ENCODE data around the gene FNIP2.
A peak's percentile ranks its signal among the peaks of the same experiment; 100 is the strongest.
"Not testable (repeated sequence)": the region's sequence is repeated elsewhere in the genome, so short reads cannot be mapped to it uniquely, and the experiment has no call there.

The FNIP2 gene

DNA sequence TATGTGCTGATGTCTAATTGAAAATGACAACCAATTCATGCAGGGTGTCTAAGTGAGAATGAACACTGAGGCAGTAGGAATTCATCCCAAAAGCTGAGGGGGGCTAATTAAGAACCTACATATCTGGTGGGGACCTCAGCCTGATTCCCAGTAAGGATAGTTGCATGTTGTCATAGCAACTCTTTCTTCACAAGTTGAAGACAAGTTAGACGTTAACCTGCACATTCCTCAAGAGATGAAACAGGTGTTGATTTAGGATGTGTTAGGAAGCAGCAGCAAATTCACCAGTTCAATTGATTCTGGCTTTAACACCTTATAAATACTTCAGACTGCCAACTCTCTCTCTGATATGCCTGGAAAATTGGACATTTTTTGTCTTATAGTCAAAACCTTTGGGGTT lies 7.3 kb downstream of the FNIP2 start:
- Mint-ChIP-seq H3K27me3 (no peaks in the 10 kb centered on the region), H3K9me3 (ENCODE audit: low read depth) (no peaks in the 10 kb centered on the region), H3K27ac (no peak overlapping the region), H3K4me1 (ENCODE audit: low read depth) (peaks cover 50% of the 10 kb centered on the region), H3K36me3 (no peaks in the 10 kb centered on the region), H3K4me3 (no peak overlapping the region)

DNA sequence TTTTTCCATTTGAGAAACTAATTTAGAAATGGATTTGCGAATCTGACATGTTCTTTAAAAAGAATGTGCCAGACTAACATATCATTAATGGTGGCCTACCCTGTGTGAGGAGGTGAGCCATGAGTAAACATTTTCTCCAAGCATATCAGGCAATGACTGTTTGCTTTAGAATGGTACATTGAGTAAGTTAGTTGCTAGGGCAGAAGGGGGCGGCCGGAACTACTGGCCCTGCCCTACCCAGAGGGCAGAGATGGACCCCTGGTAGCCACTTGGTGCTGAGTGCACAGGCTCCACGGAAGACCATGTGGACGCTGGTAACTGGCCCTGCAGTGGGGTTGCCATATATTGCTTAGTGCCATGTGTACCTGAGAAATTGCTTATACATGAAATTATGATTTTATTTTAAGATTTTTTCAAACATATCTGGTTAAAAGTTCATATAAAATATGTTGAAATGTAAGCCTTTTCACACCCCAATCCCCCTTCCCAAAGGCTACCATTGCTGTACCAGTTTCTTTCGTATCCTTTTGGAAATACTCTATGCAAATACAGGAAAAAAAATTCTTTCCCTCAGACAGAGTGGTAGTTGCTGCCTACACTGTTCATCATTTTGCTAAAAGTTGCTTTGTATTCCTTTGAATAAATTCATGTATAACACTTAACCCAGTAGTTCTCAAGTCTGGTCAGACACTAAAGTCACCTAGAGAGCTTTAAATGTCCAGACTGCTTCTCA lies 8.8 kb downstream of the FNIP2 start:
- Mint-ChIP-seq H3K27ac (peak overlapping the region; percentile 74), H3K4me3 (peak overlapping the region; percentile 42), H3K36me3 (no peaks in the 10 kb centered on the region), H3K4me1 (ENCODE audit: low read depth) (peaks cover 45% of the 10 kb centered on the region), H3K9me3 (ENCODE audit: low read depth) (no peaks in the 10 kb centered on the region), H3K27me3 (no peaks in the 10 kb centered on the region)

DNA sequence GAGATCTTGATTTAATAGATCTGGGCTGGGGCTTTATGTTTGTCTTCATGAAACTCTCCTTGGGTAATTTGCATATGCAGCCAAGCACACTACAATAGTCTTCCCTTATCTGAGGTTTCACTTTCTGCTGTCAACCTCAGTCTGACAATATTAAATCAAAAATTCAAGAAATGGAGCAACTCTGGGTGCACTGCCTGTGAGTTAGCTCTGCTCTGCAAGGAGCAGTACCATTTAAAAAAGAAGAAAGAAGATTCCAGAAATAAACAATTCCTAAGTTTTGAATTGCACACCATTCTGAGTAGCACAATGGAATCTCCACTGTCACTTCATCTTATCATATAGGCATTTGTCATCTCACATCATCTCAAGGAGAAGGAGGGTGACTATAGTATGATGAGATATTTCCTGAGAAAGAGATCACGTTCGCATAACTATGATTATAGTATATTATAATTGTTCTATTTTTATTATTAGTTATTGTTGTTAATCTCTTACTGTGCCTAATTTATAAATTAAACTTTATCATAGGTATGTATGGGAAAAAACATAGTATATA lies 9.4 kb downstream of the FNIP2 start:
- Mint-ChIP-seq H3K9me3 (ENCODE audit: low read depth) (no peaks in the 10 kb centered on the region), H3K27ac (peak overlapping the region; percentile 74)

DNA sequence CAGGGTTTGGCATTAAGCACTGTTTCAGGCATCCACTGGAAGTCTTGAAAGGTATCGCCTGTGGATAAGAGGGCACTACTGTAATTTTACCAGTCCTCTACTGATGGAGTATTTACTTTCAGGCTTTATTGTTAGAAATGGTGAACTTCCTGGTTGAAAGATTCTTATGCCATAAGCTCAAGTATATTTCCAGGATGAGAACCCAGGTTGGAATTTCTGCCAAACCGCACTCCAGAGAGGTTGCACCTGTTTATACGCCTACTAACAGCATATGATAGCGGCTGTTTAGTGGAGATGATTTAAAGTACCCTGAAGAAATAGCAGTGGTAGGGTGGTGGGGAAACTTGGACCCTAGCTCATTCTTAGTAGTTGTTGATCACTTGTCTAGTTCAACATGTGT lies 9.9 kb downstream of the FNIP2 start:
- no peaks in the 10 kb centered on the region for H3K36me3 Mint-ChIP-seq

More for the DNA sequence above, 9.4 kb downstream of the FNIP2 start:
- Mint-ChIP-seq H3K4me3 (peak overlapping the region; percentile 42), H3K4me1 (ENCODE audit: low read depth) (peaks cover 45% of the 10 kb centered on the region), H3K36me3 (no peaks in the 10 kb centered on the region), H3K27me3 (no peaks in the 10 kb centered on the region)

DNA sequence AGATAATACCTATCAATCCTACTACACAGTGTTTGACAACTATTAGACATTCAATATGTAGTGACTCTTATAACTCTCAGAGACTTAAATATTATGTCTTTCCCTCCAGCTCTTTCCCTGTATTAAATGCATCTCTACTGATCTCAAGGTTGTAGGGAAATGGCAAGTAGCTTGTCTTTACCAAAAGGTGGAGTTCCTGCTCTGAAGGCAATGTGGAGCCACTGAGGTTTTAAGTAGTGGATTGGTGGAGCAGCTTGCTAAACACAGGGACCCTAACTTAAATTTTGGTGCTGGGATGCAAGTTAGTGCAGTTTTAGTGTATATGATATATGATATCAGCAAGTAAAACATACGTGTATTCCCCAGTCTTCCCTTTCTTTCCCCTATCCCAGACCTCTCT lies 13.1 kb downstream of the FNIP2 start:
- Mint-ChIP-seq H3K27ac (no peak overlapping the region), H3K27me3 (no peaks in the 10 kb centered on the region)

More for the DNA sequence above, 9.9 kb downstream of the FNIP2 start:
- no peaks in the 10 kb centered on the region for H3K9me3 Mint-ChIP-seq (ENCODE audit: low read depth)
- no peak overlapping the region for H3K27ac Mint-ChIP-seq
- H3K27me3 Mint-ChIP-seq: no peaks in the 10 kb centered on the region
- peaks cover 48% of the 10 kb centered on the region for H3K4me1 Mint-ChIP-seq (ENCODE audit: low read depth)
- H3K4me3 Mint-ChIP-seq: no peak overlapping the region

DNA sequence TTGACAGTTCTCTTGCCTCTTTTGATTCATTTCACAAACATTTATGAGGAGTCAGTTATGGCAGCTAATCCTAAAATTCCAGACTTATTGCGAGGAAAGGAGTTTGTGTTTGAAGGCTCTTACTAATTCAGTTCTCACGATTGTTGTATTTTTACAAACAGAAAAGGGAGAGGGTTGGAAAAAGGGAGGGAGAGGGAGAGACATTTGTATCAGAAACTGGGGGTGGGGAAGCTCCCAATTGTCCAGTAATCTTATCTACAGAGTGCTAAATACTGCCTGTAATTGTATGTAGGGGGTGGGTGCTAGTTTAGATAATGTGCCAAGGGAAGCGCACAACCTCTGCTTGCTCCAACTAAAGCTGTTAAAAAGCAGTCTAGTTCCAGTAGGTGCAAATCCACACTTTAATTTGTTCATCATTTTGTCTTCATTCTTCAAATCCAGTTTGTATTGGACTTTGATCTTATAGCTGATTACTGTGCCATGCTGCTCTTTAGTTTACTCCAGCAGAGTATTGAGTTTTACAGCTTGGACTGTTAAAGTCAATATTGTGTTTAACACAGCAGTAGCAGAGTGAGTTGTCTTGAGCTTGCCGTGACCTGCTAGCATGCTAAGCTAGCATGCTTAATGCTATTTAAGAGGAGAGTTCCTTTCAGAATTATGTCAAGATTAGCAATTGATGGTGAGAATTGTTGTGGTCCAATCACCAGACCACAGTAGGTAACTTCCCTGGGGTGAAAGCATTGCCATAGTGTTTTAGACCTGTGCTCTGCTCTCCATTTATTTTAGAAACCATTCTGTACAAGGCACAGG lies 13.9 kb downstream of the FNIP2 start:
- no peak overlapping the region for H3K4me3 Mint-ChIP-seq
- H3K27me3 Mint-ChIP-seq: no peaks in the 10 kb centered on the region
- no peaks in the 10 kb centered on the region for H3K9me3 Mint-ChIP-seq (ENCODE audit: low read depth)
- H3K36me3 Mint-ChIP-seq: no peaks in the 10 kb centered on the region
- no peak overlapping the region for H3K27ac Mint-ChIP-seq
- peaks cover 33% of the 10 kb centered on the region for H3K4me1 Mint-ChIP-seq (ENCODE audit: low read depth)

More for the DNA sequence above, 13.1 kb downstream of the FNIP2 start:
- no peaks in the 10 kb centered on the region for H3K9me3 Mint-ChIP-seq (ENCODE audit: low read depth)
- no peak overlapping the region for H3K4me3 Mint-ChIP-seq
- H3K4me1 Mint-ChIP-seq (ENCODE audit: low read depth): peaks cover 38% of the 10 kb centered on the region
- H3K36me3 Mint-ChIP-seq: no peaks in the 10 kb centered on the region

DNA sequence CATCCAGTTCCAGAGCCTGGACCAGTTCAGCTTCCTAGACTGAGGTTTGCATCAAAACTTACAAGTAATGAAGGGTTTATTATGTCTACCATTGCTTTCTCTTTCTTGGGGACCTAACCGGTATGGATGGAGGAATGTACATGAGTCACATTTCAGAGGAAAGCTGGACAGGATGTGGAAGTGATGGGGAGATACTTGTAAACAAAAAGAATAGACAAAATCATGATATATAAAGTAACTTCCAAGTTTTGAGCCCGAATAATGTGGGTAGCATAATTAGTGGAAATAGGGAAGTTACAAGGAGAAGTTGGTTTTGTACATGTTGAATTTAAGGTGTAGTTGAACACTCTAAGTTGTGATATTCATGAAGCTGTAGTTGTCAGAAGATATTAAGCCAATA lies 15.0 kb downstream of the FNIP2 start:
- no peak overlapping the region for H3K27ac Mint-ChIP-seq
- H3K36me3 Mint-ChIP-seq: peaks cover 2% of the 10 kb centered on the region
- H3K27me3 Mint-ChIP-seq: no peaks in the 10 kb centered on the region
- no peaks in the 10 kb centered on the region for H3K9me3 Mint-ChIP-seq (ENCODE audit: low read depth)
- H3K4me3 Mint-ChIP-seq: no peak overlapping the region
- H3K4me1 Mint-ChIP-seq (ENCODE audit: low read depth): peaks cover 26% of the 10 kb centered on the region

DNA sequence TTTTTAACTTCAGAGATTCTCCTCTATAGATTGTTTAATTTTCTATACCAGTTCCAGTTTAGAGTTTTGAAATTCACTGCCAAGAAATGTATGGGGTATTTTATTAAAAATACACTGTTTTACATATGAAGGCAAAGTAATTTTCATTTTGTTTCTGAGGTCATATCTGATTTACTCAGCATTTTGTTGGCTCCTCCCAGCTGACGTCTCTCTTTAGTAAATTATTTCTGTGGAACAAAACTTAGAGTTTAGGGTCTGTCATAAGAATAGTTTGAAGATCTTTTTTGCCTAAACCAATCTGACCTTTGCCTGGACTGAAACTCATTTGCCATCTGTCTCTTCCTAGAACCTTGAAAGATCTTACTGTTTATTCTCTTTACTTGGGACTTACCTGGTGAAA lies 16.9 kb downstream of the FNIP2 start:
- H3K4me3 Mint-ChIP-seq: no peak overlapping the region
- peaks cover 21% of the 10 kb centered on the region for H3K4me1 Mint-ChIP-seq (ENCODE audit: low read depth)
- no peaks in the 10 kb centered on the region for H3K27me3 Mint-ChIP-seq
- no peaks in the 10 kb centered on the region for H3K9me3 Mint-ChIP-seq (ENCODE audit: low read depth)
- no peak overlapping the region for H3K27ac Mint-ChIP-seq
- peaks cover 2% of the 10 kb centered on the region for H3K36me3 Mint-ChIP-seq

DNA sequence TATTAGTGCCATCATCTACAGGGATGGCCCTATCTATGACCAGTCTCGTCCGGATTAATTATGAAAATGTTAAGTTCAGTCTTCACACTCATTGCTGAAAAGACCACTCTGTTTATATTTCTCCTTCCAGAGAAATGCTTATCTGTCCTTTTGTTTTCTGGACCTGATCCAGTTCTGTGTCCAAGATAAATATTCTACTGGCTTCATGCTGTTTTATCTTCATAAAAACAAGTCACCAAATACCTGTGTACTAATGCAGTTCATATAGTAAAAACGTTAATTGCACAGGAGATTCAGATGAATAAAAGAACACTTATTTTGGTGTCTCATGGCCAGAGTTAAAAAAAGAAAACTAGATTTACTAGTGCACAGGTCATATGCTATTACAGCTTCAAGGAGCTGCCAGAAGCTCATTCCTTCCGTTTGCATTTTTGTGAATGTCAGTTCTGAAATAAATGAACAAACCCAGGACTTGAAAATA lies 17.3 kb downstream of the FNIP2 start:
- no peaks in the 10 kb centered on the region for H3K27me3 Mint-ChIP-seq
- H3K9me3 Mint-ChIP-seq (ENCODE audit: low read depth): no peaks in the 10 kb centered on the region
- H3K27ac Mint-ChIP-seq: no peak overlapping the region
- H3K4me3 Mint-ChIP-seq: no peak overlapping the region
- H3K4me1 Mint-ChIP-seq (ENCODE audit: low read depth): peaks cover 24% of the 10 kb centered on the region
- peaks cover 2% of the 10 kb centered on the region for H3K36me3 Mint-ChIP-seq

DNA sequence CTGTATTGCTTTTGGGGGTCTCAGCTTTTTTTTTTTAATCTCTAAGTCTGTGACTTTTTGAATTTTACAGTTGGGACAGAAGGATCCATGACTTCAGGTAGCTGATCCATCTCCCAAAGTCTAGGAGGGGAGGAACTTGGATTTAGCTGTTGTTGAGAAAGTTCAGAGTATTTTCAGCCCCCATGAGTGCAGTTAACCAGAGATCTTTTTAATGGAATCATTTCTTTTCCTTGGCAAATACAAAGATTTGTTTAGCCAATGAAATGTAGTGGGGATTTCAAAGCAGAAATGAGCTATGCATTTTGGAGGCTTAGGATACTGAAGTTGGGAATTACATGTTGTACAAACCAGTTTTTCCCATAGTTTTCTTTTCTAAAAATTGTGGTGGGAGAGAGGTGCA lies 18.1 kb downstream of the FNIP2 start:
- Mint-ChIP-seq H3K27me3 (no peaks in the 10 kb centered on the region), H3K4me1 (ENCODE audit: low read depth) (peaks cover 22% of the 10 kb centered on the region), H3K9me3 (ENCODE audit: low read depth) (no peaks in the 10 kb centered on the region), H3K27ac (no peak overlapping the region), H3K36me3 (peaks cover 2% of the 10 kb centered on the region), H3K4me3 (no peak overlapping the region)

DNA sequence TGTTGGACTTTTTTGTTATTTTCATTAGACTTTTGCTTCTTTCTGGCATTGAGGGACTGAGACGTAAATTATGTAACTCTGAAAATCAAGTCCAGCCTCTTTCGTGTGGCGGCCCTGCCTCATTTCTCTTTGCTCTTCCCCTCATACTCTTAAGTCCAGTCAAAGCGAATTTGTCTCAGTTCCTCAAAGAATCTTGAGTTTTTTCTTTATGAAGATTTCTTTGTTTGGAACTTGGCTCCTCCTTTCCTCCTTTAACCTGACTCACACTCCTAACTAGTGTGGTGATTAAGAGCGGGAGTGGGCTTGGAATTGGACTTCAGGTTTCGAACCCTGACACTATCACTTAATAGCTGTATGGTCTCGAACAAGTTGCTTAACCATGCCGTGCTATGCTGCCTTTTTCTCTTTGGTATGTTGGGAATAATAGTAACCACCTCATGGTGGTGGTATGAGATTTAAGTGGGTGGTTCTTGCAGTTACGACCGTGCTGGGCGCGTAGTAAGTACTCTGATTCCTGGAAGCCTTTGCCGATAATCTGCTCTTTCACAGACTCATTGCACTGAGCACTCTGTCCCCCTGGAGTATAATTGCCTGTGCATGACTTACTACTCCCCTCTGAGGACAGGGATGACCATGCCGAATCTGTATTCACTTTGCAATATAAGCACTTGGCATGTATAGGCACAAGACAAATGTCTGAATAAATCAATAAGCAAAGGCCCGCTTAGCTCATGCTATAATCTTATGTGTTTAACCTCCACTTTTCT lies 19.1 kb downstream of the FNIP2 start:
- Mint-ChIP-seq H3K9me3 (ENCODE audit: low read depth) (no peaks in the 10 kb centered on the region), H3K4me3 (no peak overlapping the region), H3K27me3 (no peaks in the 10 kb centered on the region), H3K27ac (no peak overlapping the region), H3K4me1 (ENCODE audit: low read depth) (peaks cover 15% of the 10 kb centered on the region), H3K36me3 (peaks cover 2% of the 10 kb centered on the region)

DNA sequence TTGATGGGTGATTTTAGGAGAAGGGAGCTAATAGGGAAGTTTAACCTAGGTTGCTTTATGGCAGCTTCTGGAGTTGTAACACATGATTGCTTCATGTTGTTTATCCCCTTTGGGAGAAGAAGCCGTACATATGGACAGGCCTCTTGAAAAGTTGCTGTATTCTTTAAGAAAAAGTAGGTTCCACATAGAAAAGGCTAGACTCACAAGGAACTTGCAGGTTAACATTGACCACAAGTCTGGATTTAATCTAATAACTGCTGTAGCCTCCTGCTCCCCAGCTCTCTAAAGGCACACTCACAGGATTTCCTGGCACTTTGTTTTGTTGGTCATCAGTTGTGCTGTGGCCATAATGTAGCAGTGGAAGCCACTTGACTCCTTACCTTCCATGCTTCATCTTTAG lies 19.7 kb downstream of the FNIP2 start:
- peaks cover 2% of the 10 kb centered on the region for H3K36me3 Mint-ChIP-seq
- no peak overlapping the region for H3K27ac Mint-ChIP-seq
- no peak overlapping the region for H3K4me3 Mint-ChIP-seq
- no peaks in the 10 kb centered on the region for H3K9me3 Mint-ChIP-seq (ENCODE audit: low read depth)
- peaks cover 10% of the 10 kb centered on the region for H3K4me1 Mint-ChIP-seq (ENCODE audit: low read depth)
- H3K27me3 Mint-ChIP-seq: no peaks in the 10 kb centered on the region

DNA sequence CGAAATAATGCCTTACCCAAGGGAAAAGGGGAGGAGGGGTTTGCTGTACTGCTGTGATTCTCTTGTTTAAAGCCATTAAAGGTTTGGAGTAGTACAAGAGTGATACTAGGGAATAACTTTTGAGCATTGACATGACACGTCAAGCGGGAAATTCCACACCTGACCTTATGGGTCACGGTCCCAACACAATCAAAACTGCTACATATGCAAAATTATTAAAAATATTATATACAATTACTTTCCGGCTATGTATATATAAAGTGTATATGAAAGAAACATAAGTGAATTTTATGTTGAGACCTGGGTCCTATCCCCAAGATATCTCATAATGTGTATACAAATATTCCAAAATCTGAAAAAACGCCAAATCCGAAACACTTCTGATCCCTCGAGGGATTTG lies 21.0 kb downstream of the FNIP2 start:
- Mint-ChIP-seq H3K9me3 (ENCODE audit: low read depth) (no peaks in the 10 kb centered on the region), H3K4me3 (no peak overlapping the region), H3K4me1 (ENCODE audit: low read depth) (peaks cover 4% of the 10 kb centered on the region)

DNA sequence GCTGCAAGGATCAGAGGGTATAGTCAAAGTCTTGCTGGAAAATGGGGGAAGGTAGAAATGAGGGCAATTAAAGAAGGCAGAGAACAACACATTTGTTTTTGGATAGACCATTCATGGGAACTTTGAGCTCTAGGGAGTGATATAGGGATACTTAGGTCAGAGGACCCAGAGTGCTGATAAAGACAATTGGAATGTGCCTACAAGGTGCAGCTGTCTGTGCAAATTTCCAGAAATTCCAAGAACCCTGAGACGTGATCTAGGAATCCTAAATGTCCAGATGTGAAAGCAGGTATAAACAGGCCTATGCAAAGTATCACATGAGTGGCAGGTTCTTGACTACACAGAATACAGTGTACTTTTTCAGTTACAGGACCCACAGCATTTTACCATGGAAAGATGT lies 24.2 kb downstream of the FNIP2 start:
- Mint-ChIP-seq H3K27ac (no peak overlapping the region), H3K9me3 (ENCODE audit: low read depth) (no peaks in the 10 kb centered on the region), H3K4me3 (no peak overlapping the region), H3K27me3 (no peaks in the 10 kb centered on the region), H3K36me3 (peaks cover 2% of the 10 kb centered on the region), H3K4me1 (ENCODE audit: low read depth) (peaks cover 4% of the 10 kb centered on the region)

More for the DNA sequence above, 21.0 kb downstream of the FNIP2 start:
- H3K27me3 Mint-ChIP-seq: no peaks in the 10 kb centered on the region
- no peak overlapping the region for H3K27ac Mint-ChIP-seq
- peaks cover 2% of the 10 kb centered on the region for H3K36me3 Mint-ChIP-seq

DNA sequence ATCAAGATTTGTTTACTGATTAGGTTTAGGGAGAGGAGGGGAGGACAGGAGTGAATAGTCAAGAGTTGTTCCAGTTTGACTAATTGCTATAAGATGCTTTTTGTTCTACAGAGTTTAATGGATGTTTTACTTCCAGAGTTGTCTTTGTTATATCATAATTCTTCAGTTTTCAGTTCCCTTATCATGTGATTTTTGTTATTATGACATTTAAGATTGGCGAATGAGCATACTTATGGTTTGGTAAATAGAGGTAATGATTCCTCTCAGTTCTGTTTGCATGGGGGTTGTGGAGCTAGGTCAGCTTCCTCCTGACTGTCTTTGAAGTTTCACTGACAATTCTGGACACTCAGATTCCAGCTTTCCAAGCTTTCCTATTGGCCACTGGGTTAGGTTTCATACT lies 24.6 kb downstream of the FNIP2 start:
- H3K27ac Mint-ChIP-seq; H3K36me3 Mint-ChIP-seq; H3K9me3 Mint-ChIP-seq (ENCODE audit: low read depth); H3K4me1 Mint-ChIP-seq (ENCODE audit: low read depth); H3K27me3 Mint-ChIP-seq; H3K4me3 Mint-ChIP-seq: not testable (repeated sequence)
